Stimulated activated CD4-positive, alpha-beta T cell treated with anti-CD3 and anti-CD28 coated beads, Interleukin-2, amount 100 ng/mL, for 24 hours (primary cell): ENCODE data around the gene MAMLD1.

ENCODE experiments used
- DNase-seq, 2 donors: peaks; one replicate each; pipeline ENCODE4 v3.0.0-alpha.2; 2020

MAMLD1 gene

DNA sequence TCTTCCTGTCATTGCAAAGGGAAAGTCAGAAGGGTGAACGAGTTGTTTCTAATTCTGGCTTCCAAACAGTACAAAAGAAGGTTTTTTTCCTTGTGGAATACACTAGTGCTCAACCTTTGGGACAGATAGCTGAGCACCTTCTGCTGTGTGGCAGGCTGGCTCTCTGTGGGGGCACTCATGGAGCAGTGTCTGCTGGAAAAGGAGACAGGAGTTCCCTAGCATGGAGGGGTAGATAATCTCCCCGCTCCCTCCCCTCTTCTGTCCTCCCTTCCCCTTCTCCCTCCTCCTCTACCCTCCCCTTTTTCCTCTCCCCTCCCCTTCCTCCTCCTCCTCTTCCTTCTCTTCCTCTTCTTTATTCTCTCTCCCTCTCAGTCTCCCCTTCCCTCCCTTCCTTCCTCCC is 142.9 kb downstream of the MAMLD1 start:
- DNase-seq = no peak

GRCh38 chrX:150506486-150506885 is 143.4 kb downstream of the MAMLD1 start:
- no peak for DNase-seq

GRCh38 chrX:150507251-150507856 is 144.2 kb downstream of the MAMLD1 start:
- no peak for DNase-seq

DNA sequence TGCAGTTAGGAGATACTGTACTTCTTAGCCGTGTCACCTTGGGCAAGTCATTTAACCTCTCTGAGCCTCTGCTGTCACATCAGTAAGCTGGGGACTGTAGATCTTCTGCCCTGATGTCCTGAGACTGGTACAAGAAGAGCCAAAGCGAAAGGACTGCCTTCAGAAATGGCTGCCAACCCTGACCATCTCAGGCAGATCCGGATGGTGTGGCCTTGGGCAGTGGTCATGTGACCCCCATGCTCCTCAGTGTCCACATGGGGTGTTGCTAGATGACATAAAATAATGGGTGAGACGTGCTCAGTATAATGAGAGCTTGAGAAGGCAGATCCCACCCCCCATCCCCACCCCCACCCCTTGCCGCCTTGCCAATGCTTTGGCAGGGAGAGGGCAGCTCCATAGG is 144.9 kb downstream of the MAMLD1 start:
- no peak for DNase-seq

DNA sequence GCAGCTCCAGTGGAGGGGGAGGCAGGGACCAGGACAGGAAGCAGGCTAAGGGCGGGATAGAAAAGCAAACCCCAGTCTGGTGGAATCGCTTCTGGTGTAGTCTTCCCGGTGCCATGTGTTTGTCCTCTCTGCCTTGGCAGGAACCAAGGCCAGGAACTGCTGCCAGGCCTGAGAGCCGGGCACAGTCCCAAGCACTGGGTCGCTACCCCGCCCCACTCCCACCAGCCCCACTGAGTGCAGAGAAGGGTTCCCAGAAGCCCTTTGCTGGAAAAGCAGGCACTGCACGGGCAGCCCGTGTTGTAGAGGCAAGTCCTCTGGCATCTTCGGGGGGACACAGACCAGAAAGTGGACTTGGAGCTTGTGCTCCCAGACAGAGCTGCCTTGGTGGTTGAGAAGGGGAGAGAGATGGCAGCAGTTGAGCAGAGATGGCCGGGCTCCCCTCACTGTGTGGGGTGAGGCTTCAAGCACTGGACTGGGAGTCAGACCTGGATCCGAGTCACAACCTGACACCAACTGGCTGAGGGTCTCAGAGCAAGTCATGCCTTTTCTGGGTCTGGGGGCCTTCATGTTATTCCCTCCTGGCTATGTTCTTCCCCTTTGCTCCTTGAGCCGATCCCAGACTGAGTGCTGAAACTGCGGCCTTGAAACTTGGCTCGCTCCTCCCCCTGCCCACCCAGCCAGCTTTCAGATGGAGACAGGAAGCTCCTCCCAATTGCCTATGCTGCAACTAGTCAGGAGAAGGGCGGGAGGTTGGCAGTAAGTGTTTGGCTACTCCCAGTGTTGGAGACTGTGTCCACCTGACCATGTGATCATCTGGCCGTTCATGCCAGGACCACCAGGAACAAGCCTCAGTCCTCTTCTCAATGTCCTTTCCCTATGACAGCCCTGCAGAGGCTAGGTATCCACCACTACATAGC is 145.6 kb downstream of the MAMLD1 start:
- no peak for DNase-seq

DNA sequence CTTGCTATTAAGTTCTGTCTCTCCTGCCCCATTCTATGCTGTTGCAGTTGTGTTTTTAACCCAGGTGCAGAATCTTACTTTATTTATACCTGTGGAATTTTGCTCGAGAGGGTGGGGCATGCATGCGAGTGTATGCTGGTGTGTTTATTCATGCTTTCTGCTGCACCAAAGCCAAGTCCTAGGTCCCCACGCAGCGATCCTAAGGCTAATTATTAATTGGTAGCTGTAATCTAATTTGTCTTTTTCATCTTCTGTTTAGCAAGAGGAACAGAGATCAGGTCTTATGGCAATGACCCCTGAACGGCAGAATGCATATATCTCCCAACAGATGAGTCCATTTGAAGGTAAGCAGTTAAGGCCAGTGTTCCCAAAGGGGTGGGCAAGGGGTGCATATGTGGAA is 146.6 kb downstream of the MAMLD1 start:
- DNase-seq = no peak

DNA sequence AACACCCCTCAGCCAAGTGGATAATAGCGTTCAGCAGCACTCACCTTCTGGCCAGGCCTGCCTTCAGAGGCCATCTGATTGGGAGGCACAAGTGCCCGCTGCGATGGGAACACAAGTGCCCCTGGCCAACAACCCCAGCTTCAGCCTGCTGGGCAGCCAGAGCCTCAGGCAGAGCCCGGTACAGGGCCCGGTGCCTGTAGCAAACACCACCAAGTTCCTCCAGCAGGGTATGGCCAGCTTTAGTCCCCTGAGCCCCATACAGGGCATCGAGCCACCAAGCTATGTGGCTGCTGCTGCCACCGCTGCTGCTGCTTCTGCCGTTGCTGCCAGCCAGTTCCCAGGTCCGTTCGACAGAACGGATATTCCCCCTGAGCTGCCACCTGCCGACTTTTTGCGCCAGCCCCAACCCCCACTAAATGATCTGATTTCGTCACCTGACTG is 149.4 kb downstream of the MAMLD1 start:
- DNase-seq = no peak

- DNase-seq = no peak
These were observed 150.4 kb downstream of the MAMLD1 start for GRCh38 chrX:150513544-150513943.

DNA sequence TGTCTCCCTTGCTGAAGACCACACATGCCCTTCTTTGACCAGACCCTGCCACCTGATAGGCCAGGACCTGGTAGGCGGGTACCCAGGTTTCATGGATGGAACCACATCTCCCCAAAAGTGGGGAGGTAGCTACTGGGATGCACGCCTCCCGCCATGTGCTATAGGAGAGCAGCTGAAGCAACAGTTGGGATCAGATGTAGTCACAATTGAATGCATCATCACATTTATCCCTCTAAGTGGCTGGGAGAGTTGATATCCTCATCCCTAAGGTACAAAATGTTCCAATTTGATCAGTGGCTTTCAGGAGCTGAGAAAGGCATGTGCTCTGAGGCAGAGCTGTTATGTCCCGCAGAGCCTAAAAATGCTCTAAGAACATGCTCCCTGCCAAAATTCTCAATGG is 151.3 kb downstream of the MAMLD1 start:
- no peak for DNase-seq

DNA sequence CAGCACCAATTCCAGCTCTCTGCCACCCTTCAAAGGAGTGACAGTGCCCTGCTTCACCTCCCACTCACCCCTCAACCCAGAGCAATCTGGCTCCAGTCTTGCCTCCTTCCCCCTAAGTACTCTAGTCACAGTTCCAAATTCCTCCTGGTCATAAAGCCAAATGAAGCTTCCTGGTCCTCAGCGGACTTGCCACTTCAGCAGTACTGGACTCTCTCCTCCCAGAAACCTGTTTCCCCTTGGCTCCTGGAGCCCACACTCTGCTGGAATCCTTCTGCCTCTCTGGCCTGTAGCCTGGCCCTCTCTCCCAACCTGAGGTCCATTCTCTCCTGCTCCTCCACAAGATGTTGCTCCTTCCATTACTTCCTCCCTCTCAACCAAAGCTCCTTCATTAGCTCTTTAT is 152.7 kb downstream of the MAMLD1 start:
- DNase-seq = no peak

- DNase-seq = no peak
These were observed 154.3 kb downstream of the MAMLD1 start for GRCh38 chrX:150517303-150517910.

DNA sequence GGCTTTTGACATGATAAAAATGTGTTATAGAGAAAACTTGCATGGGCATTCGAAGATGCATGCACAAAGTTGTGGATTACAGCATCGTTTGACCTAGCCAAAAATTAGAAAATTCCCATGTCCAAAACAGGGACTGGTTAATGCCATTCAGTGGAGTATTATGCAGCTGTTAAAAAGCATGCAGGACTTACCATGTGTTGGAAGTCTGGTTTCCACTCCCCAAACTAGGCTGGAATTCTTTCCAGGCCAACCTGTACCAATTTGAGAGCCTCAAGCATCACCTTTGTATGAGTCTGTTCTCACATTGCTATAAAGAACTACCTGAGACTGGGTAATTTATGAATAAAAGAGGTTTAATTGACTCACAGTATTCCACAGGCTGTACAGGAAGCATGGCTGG is 159.4 kb downstream of the MAMLD1 start:
- DNase-seq = no peak

DNA sequence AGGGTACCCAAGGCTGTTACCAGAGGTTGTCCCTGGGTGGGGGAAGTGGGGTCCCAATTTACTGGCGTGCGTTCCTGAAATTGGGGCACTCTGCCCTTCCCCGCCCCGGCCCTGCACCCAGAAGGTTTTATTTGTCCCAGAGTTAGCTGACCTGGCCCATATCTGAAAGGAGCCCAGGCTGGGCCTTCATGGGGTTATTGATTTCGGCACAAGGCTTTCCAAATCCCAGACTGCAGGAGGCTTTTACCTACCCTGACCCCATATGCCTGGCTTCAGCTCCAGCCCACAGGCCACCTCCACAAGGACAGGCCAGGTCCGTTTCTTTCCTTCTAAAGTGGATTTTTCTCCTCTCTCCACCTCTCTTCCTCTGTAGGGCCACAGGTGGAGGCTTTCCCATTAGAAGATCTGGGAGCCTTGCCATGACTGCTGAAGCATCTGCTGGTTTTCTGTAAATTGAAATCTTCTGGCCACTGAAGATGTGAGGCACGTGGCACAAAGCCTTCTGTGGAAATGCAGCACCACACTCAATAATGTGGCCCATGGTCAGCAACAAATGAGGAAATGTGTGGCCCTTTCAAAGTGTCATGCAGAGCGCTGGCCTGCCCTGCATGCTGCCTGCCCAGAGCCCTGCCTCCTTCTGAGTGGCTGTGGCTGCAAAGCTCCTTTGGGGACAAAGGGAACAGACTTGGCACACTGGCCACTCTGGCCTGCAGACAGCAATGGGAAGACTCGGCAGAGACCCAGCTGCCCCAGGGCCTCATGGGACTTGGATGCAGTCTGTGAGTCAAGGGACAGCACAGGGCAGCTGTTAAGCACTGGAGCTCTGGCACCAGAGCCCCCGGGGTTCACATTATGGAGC is 162.2 kb downstream of the MAMLD1 start:
- DNase-seq = no peak

- no peak for DNase-seq
These were observed 163.6 kb downstream of the MAMLD1 start for GRCh38 chrX:150526692-150527091.

- DNase-seq = no peak
These were observed 164.0 kb downstream of the MAMLD1 start for GRCh38 chrX:150527108-150527507.

- DNase-seq = no peak
These were observed 166.5 kb downstream of the MAMLD1 start for GRCh38 chrX:150529587-150529986.

DNA sequence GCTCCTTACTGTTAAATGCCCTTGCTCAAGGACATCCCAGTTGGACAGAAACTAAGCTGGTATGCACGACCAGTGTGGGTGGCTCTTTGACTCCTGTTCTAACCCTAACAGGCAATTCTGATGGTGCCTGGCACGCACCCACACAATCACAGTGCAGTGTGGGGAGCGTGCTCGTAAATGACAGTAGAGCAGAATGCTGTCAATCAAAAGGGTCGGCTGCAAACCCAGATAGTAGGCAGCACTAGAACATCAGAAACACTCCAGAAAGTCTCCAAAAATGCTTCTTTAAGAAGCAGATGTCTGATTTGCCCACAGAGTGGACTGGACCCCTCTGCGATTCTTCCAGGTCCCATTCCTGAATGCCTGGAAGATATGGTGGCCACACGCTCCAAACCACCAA is 167.7 kb downstream of the MAMLD1 start:
- DNase-seq = no peak

DNA sequence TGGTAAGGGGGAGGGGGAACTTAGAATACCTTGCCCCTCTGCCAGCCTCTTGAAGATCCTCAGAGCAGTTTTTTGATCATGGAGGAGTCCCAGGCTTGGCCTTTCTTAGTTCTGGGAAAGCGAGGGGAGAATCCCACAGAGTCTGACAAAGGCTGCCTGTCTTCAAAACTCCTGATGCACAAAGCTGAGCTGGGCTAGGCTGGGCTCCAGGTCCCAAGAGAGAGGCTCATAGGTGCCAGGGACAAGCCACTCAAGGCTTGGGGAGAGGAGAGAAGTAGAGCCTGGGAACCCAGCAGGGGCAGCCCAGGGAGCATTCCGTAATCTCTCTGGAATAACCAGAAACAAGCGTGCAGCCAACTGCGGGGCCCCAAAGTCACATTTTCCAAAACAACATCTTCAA is 168.3 kb downstream of the MAMLD1 start:
- no peak for DNase-seq

DNA sequence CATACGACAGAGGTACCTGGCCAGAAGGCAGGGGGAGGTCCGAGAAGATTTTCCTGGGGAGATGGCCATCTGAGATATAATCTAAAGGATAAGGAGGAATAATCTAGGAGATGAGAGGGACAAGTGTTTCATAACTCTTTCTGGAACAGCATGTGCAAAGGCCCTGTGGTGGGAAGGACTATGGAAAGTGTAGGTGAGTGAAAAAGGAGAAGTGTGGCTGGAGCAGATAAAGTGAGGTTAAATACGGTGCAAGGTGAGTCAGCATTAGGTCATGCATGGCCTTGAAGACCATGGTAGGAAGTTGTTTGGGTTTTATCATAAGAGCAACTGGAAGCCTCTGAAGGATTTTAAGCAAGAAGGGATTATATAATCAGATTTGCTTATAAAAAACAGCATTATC is 170.7 kb downstream of the MAMLD1 start:
- no peak for DNase-seq

DNA sequence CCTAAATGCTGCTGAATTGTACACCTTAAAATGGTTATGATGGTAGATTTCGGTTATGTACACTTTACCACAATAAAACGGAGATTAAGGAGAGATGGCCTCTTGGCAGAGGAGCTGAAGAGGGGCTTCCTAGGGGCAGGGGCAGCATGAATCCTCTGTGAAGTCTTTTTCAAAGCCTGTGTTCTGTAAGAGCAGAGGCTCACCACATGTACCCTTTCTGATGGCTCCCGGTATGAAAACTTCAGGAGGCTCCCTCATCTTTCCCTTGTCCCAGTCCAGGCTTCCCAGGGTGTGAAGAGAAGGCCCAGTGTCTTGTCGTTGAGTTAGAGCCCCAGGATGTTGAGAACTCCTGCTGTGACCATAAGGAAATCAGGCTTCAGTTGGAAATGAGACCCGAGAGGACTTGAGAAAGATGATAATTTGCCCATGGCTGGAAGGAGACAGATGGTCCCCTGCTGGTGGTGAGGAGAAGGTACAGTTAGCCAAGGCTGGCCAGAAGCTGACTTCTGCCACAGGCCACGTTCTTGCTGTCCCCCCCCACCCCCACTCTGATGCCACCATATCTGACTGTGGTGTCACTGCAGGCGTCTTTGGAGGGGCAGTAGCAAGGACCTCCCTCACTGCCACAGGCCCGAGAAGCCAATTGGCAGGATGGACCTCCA is 173.5 kb downstream of the MAMLD1 start:
- DNase-seq = no peak

DNA sequence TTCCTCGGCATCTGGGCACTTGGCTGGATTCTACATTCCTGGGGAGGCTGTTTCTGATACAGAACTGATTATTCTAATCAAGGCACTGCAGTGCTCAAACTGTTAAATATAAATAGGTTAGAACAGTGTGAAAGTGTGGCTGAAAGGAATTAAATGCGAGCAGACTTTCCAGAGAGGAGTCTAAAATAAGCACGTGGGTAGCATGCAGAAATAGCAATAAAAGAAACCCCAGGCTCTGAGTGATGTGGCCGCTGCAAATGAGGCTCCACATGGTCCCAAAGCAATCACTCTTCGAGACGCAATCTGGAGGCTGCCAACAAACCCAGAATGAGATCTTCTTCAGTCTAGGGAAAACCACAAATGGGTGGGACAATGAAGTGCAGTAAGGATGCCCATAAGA is 174.7 kb downstream of the MAMLD1 start:
- no peak for DNase-seq

DNA sequence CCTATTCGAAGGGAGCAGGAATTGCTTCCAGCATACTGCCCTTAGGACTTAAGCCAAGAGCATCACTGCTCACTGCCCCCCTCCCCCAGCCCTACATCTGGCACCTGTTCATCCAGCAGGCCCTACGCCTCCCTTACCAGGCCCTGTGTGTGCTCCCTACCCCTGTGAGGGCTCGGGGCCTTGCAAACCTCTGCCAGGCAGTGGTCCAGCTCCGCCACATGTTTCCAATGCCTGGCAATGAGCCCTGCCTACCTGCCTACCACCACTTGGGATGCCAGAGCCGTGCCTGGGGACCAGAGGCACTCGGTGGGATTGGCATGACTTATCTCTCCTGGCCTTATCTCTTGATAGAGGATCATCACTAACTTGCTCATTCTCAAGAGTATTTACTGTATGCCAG is 177.8 kb downstream of the MAMLD1 start:
- no peak for DNase-seq

DNA sequence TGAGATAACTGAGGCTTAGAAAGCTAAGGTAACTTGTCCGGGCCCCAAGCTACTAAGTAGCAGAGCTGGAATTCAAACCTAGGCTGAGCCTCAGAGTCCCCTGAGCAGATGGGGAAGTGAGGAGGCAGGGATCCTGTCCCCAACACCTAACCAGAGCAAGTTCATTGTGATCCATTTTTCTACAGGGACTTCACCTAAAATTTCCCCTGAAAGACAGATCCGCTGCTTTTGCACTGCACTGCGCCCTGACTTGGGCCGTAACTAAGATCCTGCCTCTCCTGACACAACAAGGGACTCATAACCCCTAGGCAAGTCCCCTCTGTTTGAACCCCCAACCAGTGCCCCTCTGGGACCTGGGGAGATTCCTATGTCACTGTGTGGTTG is 179.7 kb downstream of the MAMLD1 start:
- no peak for DNase-seq
